H1 (cell line): ENCODE data around the gene UBASH3B. TPM values are rescaled to one million over a fixed set of nuclear protein-coding genes. Genes with fewer than 3 reads are reported as not detected.

Source experiments
- CHD7 ChIP-seq: fragments of 300-600 bp; sonication (generic); IDR thresholded peaks from 2 replicates; pipeline ENCODE4 v1.7.1; 2012; ENCODE audit warnings: low read length, moderate library complexity, mild to moderate bottlenecking, inconsistent platforms; ENCODE audit not compliant: insufficient replicate concordance
- NRF1 ChIP-seq: IDR thresholded peaks from 2 replicates; pipeline ENCODE4 v1.6.1; 2011; ENCODE audit warnings: mild to moderate bottlenecking, low read depth, low read length, improper control_type of control experiment
- POU5F1 ChIP-seq: IDR thresholded peaks from 2 replicates; pipeline ENCODE4 v1.6.1; 2011; ENCODE audit warnings: low read depth, mild to moderate bottlenecking, low read length, moderate library complexity
- polyA plus RNA-seq, 7 experiments: library from polyadenylated mRNA; depleted of rRNA in 3 of 7; stranded (reverse) in 5 of 7; unstranded in 2 of 7; fragments of >200 nt in 5 of 7; fragments of 200-250 nt in 2 of 7; gene quantifications; 1 replicate in 5 of 7; 2 replicates in 1 of 7; 4 replicates in 1 of 7; pipeline versions ENCODE4 v1.2.1 to v1.2.3, GENCODE V29; 2011 to 2013; ENCODE audit warnings: missing spikeins in 2 of 7, mixed read lengths in 2 of 7
- total RNA-seq: library from RNA; stranded (reverse); fragmentation: NEBNext Ultra II Directional; extraction: Animal tissue kit (Norgen Biotek cat#: 25700); gene quantifications from 2 replicates; pipeline ENCODE4 v1.2.1, GENCODE V29; 2021

UBASH3B gene
- total and polyA plus RNA-seq, 2 of the 8 experiments (the other 6 are each of a cell fraction or from before 2014, with no cell fraction given), result 7.5 to 9.5 TPM

- TF ChIP-seq CHD7 (no peak), POU5F1 (no peak), NRF1 (no peak)
These were observed 133.4 kb downstream of the UBASH3B start (continued) for GRCh38 chr11:122788781-122789535.
